GM12873 (cell line): Measurements from ENCODE around the gene PCID2.

ENCODE experiments used
- CTCF ChIP-seq: IDR thresholded peaks from 2 replicates; pipeline ENCODE4 v1.5.1; 2012; ENCODE audit warnings: low read depth, mild to moderate bottlenecking, moderate library complexity, low read length, control low read depth; ENCODE audit not compliant: insufficient read depth; ENCODE audit errors: missing control alignments

The PCID2 gene

DNA sequence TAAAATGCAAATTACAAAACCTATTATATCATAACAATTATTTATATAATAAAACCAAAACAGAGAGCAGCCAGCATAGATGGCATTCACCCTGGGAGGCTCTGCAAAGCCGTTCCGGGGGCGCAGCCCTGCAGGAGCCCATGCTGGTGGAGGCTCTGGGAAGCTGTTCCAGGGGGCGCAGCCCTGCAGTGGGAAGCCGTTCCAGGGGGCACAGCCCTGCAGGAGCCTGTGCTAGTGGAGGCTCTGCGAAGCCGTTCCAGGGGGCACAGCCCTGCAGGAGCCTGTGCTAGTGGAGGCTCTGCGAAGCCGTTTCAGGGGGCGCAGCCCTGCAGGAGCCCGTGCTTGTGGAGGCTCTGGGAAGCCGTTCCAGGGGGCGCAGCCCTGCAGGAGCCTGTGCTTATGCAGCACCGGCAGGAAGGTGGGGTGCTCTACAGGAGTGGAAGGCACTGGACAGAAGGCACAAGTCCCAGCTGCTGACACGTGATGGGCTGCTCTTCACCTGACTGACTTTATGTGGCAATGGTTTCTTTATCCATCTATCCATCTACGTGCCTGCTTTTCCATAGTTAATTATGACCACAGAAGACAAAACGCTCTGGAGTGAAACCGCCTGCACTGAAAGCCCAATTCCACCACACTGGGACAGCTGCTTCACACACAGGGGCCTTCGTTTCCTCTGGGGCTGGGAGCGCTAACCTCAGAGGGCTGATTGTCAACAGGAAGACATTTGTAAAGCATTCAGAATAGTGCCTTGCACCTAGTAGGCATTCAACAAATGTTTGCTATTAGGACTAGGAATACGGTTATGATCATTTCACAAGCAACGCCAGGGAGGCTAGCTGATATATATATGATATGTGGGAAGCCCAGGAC is 23.7 kb downstream of the PCID2 start:
- TF ChIP-seq CTCF = no peak

GRCh38 chr13:113183450-113184129 is 24.9 kb downstream of the PCID2 start:
- TF ChIP-seq CTCF = no peak

GRCh38 chr13:113182046-113182445 is 26.4 kb downstream of the PCID2 start:
- no peak for TF ChIP-seq CTCF

- TF ChIP-seq CTCF = no peak
These were observed 28.9 kb downstream of the PCID2 start for GRCh38 chr13:113179374-113180230.

- TF ChIP-seq CTCF = no peak
These were observed 29.6 kb downstream of the PCID2 start for GRCh38 chr13:113178896-113179167.

DNA sequence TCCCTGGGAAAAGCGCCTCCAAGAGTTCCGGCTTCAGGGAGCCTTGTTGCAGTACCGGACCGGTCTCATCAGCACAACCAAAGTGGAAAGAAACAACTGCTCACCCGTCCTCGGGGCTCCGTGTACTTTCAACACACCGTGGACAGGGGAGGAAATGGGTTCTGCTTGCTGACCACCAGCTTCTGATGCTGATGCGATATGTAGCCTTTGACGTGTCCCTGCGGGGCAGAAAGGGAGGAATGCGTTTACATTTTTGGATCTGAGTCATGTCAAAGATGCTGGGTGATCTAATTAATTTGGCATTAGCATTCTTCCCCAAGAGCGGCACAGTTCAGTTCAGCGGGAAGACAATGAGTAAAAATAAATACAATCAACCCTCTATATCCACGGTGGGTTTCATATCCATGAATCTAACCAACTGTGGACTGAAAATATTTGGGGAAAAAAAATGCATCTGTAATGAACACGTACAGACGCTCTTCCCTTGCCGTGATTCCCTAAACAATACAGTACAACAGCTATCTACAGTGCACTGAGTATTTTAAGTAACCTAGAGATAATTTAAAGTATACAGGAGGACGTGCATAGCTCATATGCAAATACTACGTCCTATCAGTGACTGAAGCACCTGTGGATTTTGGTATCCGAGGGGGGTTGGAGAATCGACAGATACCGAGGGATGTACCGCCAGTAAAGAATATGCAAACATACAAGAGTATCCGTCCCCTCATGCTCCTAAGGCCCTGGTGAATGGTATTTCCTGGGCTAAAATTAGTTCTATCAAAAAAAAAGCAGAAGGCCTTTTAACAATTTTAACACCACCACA is 30.2 kb downstream of the PCID2 start:
- TF ChIP-seq CTCF = no peak
